ENCODE results near the gene CD36. TPM values are rescaled to one million over a fixed set of nuclear protein-coding genes. Genes with fewer than 3 reads are reported as not detected.

CD36 gene
- total and polyA plus RNA-seq, 10 of the 15 experiments (the other 5 are each of a cell fraction or from before 2014, with no cell fraction given): 0.20 to 283 (median 172) TPM

- TF ChIP-seq ZZZ3 (IDR thresholded peaks at IDR 0.05; ENCODE audit: control insufficient read depth, insufficient read length, low read depth): no peak
- TF ChIP-seq STAT1 (conservative IDR thresholded peaks at IDR 0.05): no peak
- TF ChIP-seq STAT3 (IDR thresholded peaks at IDR 0.05; ENCODE audit: low read depth, low read length): no peak
- TF ChIP-seq NBN (IDR thresholded peaks at IDR 0.05): no peak
- no peak for TF ChIP-seq E2F8 (IDR thresholded peaks at IDR 0.05; ENCODE audit: low read depth, partially characterized antibody)
- TF ChIP-seq KAT2A (conservative IDR thresholded peaks at IDR 0.05; ENCODE audit: control insufficient read depth, low read depth, low read length): no peak
- TF ChIP-seq, protein P1, sequence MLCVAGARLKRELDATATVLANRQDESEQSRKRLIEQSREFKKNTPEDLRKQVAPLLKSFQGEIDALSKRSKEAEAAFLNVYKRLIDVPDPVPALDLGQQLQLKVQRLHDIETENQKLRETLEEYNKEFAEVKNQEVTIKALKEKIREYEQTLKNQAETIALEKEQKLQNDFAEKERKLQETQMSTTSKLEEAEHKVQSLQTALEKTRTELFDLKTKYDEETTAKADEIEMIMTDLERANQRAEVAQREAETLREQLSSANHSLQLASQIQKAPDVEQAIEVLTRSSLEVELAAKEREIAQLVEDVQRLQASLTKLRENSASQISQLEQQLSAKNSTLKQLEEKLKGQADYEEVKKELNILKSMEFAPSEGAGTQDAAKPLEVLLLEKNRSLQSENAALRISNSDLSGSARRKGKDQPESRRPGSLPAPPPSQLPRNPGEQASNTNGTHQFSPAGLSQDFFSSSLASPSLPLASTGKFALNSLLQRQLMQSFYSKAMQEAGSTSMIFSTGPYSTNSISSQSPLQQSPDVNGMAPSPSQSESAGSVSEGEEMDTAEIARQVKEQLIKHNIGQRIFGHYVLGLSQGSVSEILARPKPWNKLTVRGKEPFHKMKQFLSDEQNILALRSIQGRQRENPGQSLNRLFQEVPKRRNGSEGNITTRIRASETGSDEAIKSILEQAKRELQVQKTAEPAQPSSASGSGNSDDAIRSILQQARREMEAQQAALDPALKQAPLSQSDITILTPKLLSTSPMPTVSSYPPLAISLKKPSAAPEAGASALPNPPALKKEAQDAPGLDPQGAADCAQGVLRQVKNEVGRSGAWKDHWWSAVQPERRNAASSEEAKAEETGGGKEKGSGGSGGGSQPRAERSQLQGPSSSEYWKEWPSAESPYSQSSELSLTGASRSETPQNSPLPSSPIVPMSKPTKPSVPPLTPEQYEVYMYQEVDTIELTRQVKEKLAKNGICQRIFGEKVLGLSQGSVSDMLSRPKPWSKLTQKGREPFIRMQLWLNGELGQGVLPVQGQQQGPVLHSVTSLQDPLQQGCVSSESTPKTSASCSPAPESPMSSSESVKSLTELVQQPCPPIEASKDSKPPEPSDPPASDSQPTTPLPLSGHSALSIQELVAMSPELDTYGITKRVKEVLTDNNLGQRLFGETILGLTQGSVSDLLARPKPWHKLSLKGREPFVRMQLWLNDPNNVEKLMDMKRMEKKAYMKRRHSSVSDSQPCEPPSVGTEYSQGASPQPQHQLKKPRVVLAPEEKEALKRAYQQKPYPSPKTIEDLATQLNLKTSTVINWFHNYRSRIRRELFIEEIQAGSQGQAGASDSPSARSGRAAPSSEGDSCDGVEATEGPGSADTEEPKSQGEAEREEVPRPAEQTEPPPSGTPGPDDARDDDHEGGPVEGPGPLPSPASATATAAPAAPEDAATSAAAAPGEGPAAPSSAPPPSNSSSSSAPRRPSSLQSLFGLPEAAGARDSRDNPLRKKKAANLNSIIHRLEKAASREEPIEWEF (IDR thresholded peaks at IDR 0.05; ENCODE audit: insufficient replicate concordance, low read depth, low read length): no peak
These were observed 26.7 kb upstream of the CD36 start (continued) for GRCh38 chr7:80611779-80612178.
